SK-N-SH treated with all-trans-retinoic acid at 6 μM for 48 hours (cell line): ENCODE measurements around the gene LIPN.

ENCODE experiments used
- CREB5 ChIP-seq: fragments of 250-450 bp; sonication (Bioruptor Pico); IDR thresholded peaks from 2 replicates; pipeline ENCODE4 v1.5.1; 2020; ENCODE audit warnings: low read depth, mild to moderate bottlenecking, moderate library complexity
- OSR1 ChIP-seq: fragments of 250-450 bp; sonication (Bioruptor Pico); IDR thresholded peaks from 2 replicates; pipeline ENCODE4 v1.8.0; 2022; ENCODE audit warnings: moderate library complexity, mild to moderate bottlenecking, inconsistent platforms
- PATZ1 ChIP-seq: fragments of 250-450 bp; sonication (Bioruptor Pico); IDR thresholded peaks from 2 replicates; pipeline ENCODE4 v1.8.0; 2020; ENCODE audit warnings: mild to moderate bottlenecking, moderate library complexity, borderline replicate concordance
- RARB ChIP-seq: fragments of 250-450 bp; sonication (Bioruptor Pico); IDR thresholded peaks from 2 replicates; pipeline ENCODE4 v1.8.0; 2021; ENCODE audit warnings: mild to moderate bottlenecking, moderate library complexity
- TOX ChIP-seq: fragments of 250-450 bp; sonication (Bioruptor Pico); IDR thresholded peaks from 2 replicates; pipeline ENCODE4 v1.8.0; 2021; ENCODE audit warnings: mild to moderate bottlenecking, moderate library complexity, borderline replicate concordance
- ZNF565 ChIP-seq: fragments of 450-650 bp; formaldehyde crosslinking; conservative IDR thresholded peaks from 2 replicates; pipeline ENCODE4 v1.5.0; 2020; ENCODE audit warnings: low read depth, mild to moderate bottlenecking, moderate library complexity

- no peak for TF ChIP-seq ZNF565 (CRISPR knock-in tag)
- no peak for TF ChIP-seq CREB5 (CRISPR knock-in tag)
- no peak for TF ChIP-seq PATZ1 (CRISPR knock-in tag)
- TF ChIP-seq RARB (CRISPR knock-in tag), result no peak
- TF ChIP-seq TOX, result no peak
- TF ChIP-seq OSR1 (CRISPR knock-in tag), result no peak
Observed at GRCh38 chr10:88725798-88726197, 34.0 kb upstream of the LIPN start.
